ENCODE results near the gene HSPD1. TPM values are rescaled to one million over a fixed set of nuclear protein-coding genes. Genes with fewer than 3 reads are reported as not detected.
A peak's percentile ranks its signal among the peaks of the same experiment; 100 is the strongest.
"Not testable (repeated sequence)": the region's sequence is repeated elsewhere in the genome, so short reads cannot be mapped to it uniquely, and the experiment has no call there.

HSPD1 gene
- total RNA-seq, 1 experiment from 2014 or later = 995 TPM

DNA sequence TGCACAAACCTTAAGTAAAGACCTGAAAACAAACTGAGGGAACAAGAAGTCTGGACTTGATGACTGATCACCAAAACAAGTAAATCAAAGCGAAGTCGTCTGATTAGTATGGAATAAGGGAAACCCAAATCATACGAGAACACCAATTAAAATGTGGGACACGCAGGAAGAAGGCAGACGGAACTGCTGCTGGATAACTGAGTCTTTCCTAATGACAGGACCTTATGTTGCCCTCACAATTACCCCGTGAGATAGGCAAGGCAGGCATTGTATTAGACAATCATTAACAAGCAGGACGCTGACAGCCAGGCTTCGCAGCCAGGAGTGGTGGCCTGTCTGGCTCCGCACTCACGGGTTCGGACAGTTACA is 46.9 kb downstream of the HSPD1 start:
- ATAC-seq (no peak), DNase-seq (ENCODE audit: low spot score) (no peak)
- POLR2A ChIA-PET = interaction anchor here (0.6 to 1.6 kb wide), 13 partner anchors 10 to 252 kb away, joined by 3 to 27 read pairs (median 4); partner anchors contain the start of genes HSPD1, HSPE1, MARS2 and MOB4
- Mint-ChIP-seq H3K27me3 (ENCODE audit: low read depth) (no peaks in the 10 kb centered on the region; the same call in 1 of the 2 replicates), H3K36me3 (no peaks in the 10 kb centered on the region), H3K9me3 (peaks cover 5% of the 10 kb centered on the region), H3K4me3 (peak overlapping the region; percentile 100), H3K4me1 (peaks cover 10% of the 10 kb centered on the region), H3K27ac (peak overlapping the region; percentile 81)
- TF ChIP-seq SMAD3 (CRISPR knock-in tag; IDR thresholded peaks at IDR 0.05; ENCODE audit: borderline replicate concordance) = 0 out of 2 replicates have a peak, but pooled peaks have one; percentile 48
- TF ChIP-seq, protein P1, sequence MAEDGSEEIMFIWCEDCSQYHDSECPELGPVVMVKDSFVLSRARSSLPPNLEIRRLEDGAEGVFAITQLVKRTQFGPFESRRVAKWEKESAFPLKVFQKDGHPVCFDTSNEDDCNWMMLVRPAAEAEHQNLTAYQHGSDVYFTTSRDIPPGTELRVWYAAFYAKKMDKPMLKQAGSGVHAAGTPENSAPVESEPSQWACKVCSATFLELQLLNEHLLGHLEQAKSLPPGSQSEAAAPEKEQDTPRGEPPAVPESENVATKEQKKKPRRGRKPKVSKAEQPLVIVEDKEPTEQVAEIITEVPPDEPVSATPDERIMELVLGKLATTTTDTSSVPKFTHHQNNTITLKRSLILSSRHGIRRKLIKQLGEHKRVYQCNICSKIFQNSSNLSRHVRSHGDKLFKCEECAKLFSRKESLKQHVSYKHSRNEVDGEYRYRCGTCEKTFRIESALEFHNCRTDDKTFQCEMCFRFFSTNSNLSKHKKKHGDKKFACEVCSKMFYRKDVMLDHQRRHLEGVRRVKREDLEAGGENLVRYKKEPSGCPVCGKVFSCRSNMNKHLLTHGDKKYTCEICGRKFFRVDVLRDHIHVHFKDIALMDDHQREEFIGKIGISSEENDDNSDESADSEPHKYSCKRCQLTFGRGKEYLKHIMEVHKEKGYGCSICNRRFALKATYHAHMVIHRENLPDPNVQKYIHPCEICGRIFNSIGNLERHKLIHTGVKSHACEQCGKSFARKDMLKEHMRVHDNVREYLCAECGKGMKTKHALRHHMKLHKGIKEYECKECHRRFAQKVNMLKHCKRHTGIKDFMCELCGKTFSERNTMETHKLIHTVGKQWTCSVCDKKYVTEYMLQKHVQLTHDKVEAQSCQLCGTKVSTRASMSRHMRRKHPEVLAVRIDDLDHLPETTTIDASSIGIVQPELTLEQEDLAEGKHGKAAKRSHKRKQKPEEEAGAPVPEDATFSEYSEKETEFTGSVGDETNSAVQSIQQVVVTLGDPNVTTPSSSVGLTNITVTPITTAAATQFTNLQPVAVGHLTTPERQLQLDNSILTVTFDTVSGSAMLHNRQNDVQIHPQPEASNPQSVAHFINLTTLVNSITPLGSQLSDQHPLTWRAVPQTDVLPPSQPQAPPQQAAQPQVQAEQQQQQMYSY (CRISPR knock-in tag; IDR thresholded peaks at IDR 0.05) = no peak
- CTCF ChIA-PET = interaction anchor here (0.5 to 0.7 kb wide), 4 partner anchors 21 to 289 kb away, joined by 3 read pairs; no protein-coding TSS in a partner anchor

DNA sequence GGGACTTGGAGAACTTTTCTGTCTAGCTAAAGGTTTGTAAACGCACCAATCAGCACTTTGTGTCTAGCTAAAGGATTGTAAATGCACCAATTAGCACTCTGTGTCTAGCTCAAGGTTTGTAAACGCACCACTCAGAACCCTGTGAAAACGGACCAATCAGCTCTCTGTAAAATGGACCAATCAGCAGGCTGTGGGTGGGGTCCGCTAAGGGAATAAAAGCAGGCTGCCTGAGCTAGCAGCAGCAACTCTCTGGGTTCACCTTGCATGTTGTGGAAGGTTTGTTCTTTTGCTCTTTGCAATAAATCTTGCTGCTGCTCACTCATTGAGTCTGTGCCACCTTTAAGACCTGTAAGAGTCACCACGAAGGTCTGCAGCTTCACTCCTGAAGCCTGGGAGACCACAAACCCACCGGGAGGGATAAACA is 48.7 kb downstream of the HSPD1 start:
- H3K4me3 Mint-ChIP-seq; DNase-seq (ENCODE audit: low spot score); H3K4me1 Mint-ChIP-seq; H3K36me3 Mint-ChIP-seq; ATAC-seq; H3K27ac Mint-ChIP-seq; H3K9me3 Mint-ChIP-seq; H3K27me3 Mint-ChIP-seq (ENCODE audit: low read depth); CTCF ChIA-PET: not testable (repeated sequence)
- peak; percentile 21; the same call in 1 of the 2 replicates for TF ChIP-seq GABPB1 (CRISPR knock-in tag; IDR thresholded peaks at IDR 0.05)
- TF ChIP-seq NFYB (CRISPR knock-in tag; conservative IDR thresholded peaks at IDR 0.05; ENCODE audit: low read depth) = peak; percentile 77
- POLR2A ChIA-PET = interaction anchor here (1.0 to 2.0 kb wide), 2 partner anchors 16 to 54 kb away, joined by 4 to 6 read pairs; partner anchors contain the start of gene SF3B1

DNA sequence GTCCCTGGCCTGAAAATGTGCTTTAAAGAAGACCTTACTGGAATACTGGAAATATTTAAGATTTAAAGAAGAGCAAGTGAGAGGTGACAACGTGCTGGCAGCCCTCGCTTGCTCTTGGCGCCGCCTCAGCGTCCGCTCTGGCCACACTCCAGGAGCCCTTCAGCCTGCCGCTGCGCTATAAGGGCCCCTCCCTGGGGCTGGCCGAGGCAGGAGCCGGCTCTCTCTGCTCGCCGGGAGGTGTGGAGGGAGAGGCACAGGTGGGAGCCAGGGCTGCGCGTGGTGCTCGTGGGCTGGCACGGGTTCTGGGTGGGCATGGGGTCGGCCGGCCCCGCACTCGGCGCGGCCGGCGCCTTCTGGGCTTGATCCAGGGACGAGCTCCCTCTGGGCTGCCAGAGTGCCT is 49.2 kb downstream of the HSPD1 start:
- DNase-seq (ENCODE audit: low spot score) (no peak), ATAC-seq (no peak)
- no peaks in the 10 kb centered on the region for H3K36me3 Mint-ChIP-seq
- CTCF ChIA-PET = no interaction called here
- POLR2A ChIA-PET = interaction anchor here (2.0 kb wide), 1 partner anchor 16 kb away, joined by 6 read pairs; the partner anchor contains the start of gene SF3B1
- no peak overlapping the region for H3K4me3 Mint-ChIP-seq
- no peak overlapping the region for H3K27ac Mint-ChIP-seq
- H3K4me1 Mint-ChIP-seq = peaks cover 10% of the 10 kb centered on the region
- H3K27me3 Mint-ChIP-seq (ENCODE audit: low read depth) = no peaks in the 10 kb centered on the region; the same call in 1 of the 2 replicates
- H3K9me3 Mint-ChIP-seq = no peaks in the 10 kb centered on the region; the same call in 1 of the 2 replicates
- TF ChIP-seq, protein P2, sequence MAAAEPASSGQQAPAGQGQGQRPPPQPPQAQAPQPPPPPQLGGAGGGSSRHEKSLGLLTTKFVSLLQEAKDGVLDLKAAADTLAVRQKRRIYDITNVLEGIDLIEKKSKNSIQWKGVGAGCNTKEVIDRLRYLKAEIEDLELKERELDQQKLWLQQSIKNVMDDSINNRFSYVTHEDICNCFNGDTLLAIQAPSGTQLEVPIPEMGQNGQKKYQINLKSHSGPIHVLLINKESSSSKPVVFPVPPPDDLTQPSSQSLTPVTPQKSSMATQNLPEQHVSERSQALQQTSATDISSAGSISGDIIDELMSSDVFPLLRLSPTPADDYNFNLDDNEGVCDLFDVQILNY (CRISPR knock-in tag; IDR thresholded peaks at IDR 0.05) = no peak
- no peak for TF ChIP-seq CREB1 (CRISPR knock-in tag; IDR thresholded peaks at IDR 0.05)
- TF ChIP-seq, protein P3, sequence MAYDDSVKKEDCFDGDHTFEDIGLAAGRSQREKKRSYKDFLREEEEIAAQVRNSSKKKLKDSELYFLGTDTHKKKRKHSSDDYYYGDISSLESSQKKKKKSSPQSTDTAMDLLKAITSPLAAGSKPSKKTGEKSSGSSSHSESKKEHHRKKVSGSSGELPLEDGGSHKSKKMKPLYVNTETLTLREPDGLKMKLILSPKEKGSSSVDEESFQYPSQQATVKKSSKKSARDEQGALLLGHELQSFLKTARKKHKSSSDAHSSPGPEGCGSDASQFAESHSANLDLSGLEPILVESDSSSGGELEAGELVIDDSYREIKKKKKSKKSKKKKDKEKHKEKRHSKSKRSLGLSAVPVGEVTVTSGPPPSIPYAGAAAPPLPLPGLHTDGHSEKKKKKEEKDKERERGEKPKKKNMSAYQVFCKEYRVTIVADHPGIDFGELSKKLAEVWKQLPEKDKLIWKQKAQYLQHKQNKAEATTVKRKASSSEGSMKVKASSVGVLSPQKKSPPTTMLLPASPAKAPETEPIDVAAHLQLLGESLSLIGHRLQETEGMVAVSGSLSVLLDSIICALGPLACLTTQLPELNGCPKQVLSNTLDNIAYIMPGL (CRISPR knock-in tag; IDR thresholded peaks at IDR 0.05) = no peak
- no peak for TF ChIP-seq ESRRA (CRISPR knock-in tag; IDR thresholded peaks at IDR 0.05; ENCODE audit: borderline replicate concordance)
- TF ChIP-seq ZNF232 (CRISPR knock-in tag; IDR thresholded peaks at IDR 0.05) = no peak
- TF ChIP-seq, protein P4, sequence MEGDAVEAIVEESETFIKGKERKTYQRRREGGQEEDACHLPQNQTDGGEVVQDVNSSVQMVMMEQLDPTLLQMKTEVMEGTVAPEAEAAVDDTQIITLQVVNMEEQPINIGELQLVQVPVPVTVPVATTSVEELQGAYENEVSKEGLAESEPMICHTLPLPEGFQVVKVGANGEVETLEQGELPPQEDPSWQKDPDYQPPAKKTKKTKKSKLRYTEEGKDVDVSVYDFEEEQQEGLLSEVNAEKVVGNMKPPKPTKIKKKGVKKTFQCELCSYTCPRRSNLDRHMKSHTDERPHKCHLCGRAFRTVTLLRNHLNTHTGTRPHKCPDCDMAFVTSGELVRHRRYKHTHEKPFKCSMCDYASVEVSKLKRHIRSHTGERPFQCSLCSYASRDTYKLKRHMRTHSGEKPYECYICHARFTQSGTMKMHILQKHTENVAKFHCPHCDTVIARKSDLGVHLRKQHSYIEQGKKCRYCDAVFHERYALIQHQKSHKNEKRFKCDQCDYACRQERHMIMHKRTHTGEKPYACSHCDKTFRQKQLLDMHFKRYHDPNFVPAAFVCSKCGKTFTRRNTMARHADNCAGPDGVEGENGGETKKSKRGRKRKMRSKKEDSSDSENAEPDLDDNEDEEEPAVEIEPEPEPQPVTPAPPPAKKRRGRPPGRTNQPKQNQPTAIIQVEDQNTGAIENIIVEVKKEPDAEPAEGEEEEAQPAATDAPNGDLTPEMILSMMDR (IDR thresholded peaks at IDR 0.05) = no peak
- no peak for TF ChIP-seq NFATC4 (CRISPR knock-in tag; IDR thresholded peaks at IDR 0.05)
- TF ChIP-seq, protein P5, sequence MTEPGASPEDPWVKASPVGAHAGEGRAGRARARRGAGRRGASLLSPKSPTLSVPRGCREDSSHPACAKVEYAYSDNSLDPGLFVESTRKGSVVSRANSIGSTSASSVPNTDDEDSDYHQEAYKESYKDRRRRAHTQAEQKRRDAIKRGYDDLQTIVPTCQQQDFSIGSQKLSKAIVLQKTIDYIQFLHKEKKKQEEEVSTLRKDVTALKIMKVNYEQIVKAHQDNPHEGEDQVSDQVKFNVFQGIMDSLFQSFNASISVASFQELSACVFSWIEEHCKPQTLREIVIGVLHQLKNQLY (CRISPR knock-in tag; IDR thresholded peaks at IDR 0.05) = no peak
- no peak for TF ChIP-seq GABPB1 (CRISPR knock-in tag; IDR thresholded peaks at IDR 0.05)
- TF ChIP-seq IRF2 (CRISPR knock-in tag; IDR thresholded peaks at IDR 0.05; ENCODE audit: borderline replicate concordance, low read depth) = no peak
- TF ChIP-seq, protein P6, sequence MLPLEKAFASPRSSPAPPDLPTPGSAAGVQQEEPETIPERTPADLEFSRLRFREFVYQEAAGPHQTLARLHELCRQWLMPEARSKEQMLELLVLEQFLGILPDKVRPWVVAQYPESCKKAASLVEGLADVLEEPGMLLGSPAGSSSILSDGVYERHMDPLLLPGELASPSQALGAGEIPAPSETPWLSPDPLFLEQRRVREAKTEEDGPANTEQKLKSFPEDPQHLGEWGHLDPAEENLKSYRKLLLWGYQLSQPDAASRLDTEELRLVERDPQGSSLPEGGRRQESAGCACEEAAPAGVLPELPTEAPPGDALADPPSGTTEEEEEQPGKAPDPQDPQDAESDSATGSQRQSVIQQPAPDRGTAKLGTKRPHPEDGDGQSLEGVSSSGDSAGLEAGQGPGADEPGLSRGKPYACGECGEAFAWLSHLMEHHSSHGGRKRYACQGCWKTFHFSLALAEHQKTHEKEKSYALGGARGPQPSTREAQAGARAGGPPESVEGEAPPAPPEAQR (CRISPR knock-in tag; IDR thresholded peaks at IDR 0.05) = no peak
- TF ChIP-seq, protein P7, sequence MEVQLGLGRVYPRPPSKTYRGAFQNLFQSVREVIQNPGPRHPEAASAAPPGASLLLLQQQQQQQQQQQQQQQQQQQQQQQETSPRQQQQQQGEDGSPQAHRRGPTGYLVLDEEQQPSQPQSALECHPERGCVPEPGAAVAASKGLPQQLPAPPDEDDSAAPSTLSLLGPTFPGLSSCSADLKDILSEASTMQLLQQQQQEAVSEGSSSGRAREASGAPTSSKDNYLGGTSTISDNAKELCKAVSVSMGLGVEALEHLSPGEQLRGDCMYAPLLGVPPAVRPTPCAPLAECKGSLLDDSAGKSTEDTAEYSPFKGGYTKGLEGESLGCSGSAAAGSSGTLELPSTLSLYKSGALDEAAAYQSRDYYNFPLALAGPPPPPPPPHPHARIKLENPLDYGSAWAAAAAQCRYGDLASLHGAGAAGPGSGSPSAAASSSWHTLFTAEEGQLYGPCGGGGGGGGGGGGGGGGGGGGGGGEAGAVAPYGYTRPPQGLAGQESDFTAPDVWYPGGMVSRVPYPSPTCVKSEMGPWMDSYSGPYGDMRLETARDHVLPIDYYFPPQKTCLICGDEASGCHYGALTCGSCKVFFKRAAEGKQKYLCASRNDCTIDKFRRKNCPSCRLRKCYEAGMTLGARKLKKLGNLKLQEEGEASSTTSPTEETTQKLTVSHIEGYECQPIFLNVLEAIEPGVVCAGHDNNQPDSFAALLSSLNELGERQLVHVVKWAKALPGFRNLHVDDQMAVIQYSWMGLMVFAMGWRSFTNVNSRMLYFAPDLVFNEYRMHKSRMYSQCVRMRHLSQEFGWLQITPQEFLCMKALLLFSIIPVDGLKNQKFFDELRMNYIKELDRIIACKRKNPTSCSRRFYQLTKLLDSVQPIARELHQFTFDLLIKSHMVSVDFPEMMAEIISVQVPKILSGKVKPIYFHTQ (CRISPR knock-in tag; IDR thresholded peaks at IDR 0.05) = no peak
